Measurements from ENCODE around the gene HDAC9. TPM values are rescaled to one million over a fixed set of nuclear protein-coding genes. Genes with fewer than 3 reads are reported as not detected.

Gene HDAC9
- total RNA-seq, 4 donors from 2014 or later = 63.0 to 130 (median 107) TPM

- 92% methylated on average over 1 of the region's 1 CpG for WGBS
- Histone ChIP-seq H3K9me3 (peaks cover 0 to 8% (median 0%) of the 10 kb centered on the region in 4 donors), H3K27ac (replicated peaks in 1 of 4) (no peak overlapping the region), H3K4me1 (no peaks in the 10 kb centered on the region), H3K4me3 (no peak overlapping the region), H3K27me3 (no peaks in the 10 kb centered on the region), H3K36me3 (no peaks in the 10 kb centered on the region)
- DNase-seq (ENCODE audit: extremely low spot score) = no peak
- intact Hi-C loops (cut with DNase I) = no loop called here
- TF ChIP-seq POLR2AphosphoS5 (IDR thresholded peaks at IDR 0.05) (no peak), EP300 (IDR thresholded peaks at IDR 0.05) (no peak), POLR2A (IDR thresholded peaks at IDR 0.05; ENCODE audit: low read depth) (no peak), CTCF (IDR thresholded peaks at IDR 0.05) (no peak)
Measured at GRCh38 chr7:19017374-19017773, 521.8 kb downstream of the HDAC9 start.

- no peak overlapping the region for H3K4me3 ChIP-seq
- no peaks in the 10 kb centered on the region for H3K36me3 ChIP-seq
- intact Hi-C loops (cut with DNase I) = no loop called here
- H3K9me3 ChIP-seq = peaks cover 0 to 8% (median 0%) of the 10 kb centered on the region in 4 donors
- TF ChIP-seq POLR2A (IDR thresholded peaks at IDR 0.05; ENCODE audit: low read depth) (no peak), POLR2AphosphoS5 (IDR thresholded peaks at IDR 0.05) (no peak), EP300 (IDR thresholded peaks at IDR 0.05) (no peak), CTCF (IDR thresholded peaks at IDR 0.05) (no peak)
- WGBS = 83% methylated on average over 2 of the region's 2 CpGs
- no peak for DNase-seq (ENCODE audit: extremely low spot score)
- no peaks in the 10 kb centered on the region for H3K27me3 ChIP-seq
- H3K27ac ChIP-seq (replicated peaks in 1 of 4) = no peak overlapping the region
- no peaks in the 10 kb centered on the region for H3K4me1 ChIP-seq
Measured at GRCh38 chr7:19020062-19020461, 524.5 kb downstream of the HDAC9 start.

- Histone ChIP-seq H3K27ac (replicated peaks in 1 of 4) (no peak overlapping the region), H3K36me3 (no peaks in the 10 kb centered on the region), H3K4me1 (no peaks in the 10 kb centered on the region), H3K27me3 (no peaks in the 10 kb centered on the region), H3K4me3 (no peak overlapping the region), H3K9me3 (peaks cover 0 to 8% (median 0%) of the 10 kb centered on the region in 4 donors)
- TF ChIP-seq POLR2A (IDR thresholded peaks at IDR 0.05; ENCODE audit: low read depth) (no peak), POLR2AphosphoS5 (IDR thresholded peaks at IDR 0.05) (no peak), EP300 (IDR thresholded peaks at IDR 0.05) (no peak), CTCF (IDR thresholded peaks at IDR 0.05) (no peak)
- WGBS = 77% methylated on average over 2 of the region's 2 CpGs
- intact Hi-C loops (cut with DNase I) = no loop called here
- no peak for DNase-seq (ENCODE audit: extremely low spot score)
Measured at GRCh38 chr7:19020711-19021110, 525.2 kb downstream of the HDAC9 start.

- intact Hi-C loops (cut with DNase I) = no loop called here
- Histone ChIP-seq H3K27me3 (no peaks in the 10 kb centered on the region), H3K36me3 (no peaks in the 10 kb centered on the region), H3K4me3 (no peak overlapping the region), H3K9me3 (no peaks in the 10 kb centered on the region), H3K4me1 (no peaks in the 10 kb centered on the region), H3K27ac (replicated peaks in 1 of 4) (no peak overlapping the region)
- TF ChIP-seq POLR2A (IDR thresholded peaks at IDR 0.05; ENCODE audit: low read depth) = no peak
- no peak for TF ChIP-seq EP300 (IDR thresholded peaks at IDR 0.05)
- TF ChIP-seq CTCF (IDR thresholded peaks at IDR 0.05) = no peak
- no peak for TF ChIP-seq POLR2AphosphoS5 (IDR thresholded peaks at IDR 0.05)
- DNase-seq (ENCODE audit: extremely low spot score) = no peak
- WGBS = 90% methylated on average over 3 of the region's 3 CpGs
Measured at GRCh38 chr7:19023477-19023876, 527.9 kb downstream of the HDAC9 start.

- TF ChIP-seq CTCF (IDR thresholded peaks at IDR 0.05) (no peak), POLR2AphosphoS5 (IDR thresholded peaks at IDR 0.05) (no peak), EP300 (IDR thresholded peaks at IDR 0.05) (no peak), POLR2A (IDR thresholded peaks at IDR 0.05; ENCODE audit: low read depth) (no peak)
- Histone ChIP-seq H3K36me3 (no peaks in the 10 kb centered on the region), H3K27ac (replicated peaks in 1 of 4) (no peak overlapping the region), H3K4me3 (no peak overlapping the region), H3K27me3 (no peaks in the 10 kb centered on the region), H3K9me3 (no peaks in the 10 kb centered on the region), H3K4me1 (no peaks in the 10 kb centered on the region)
- WGBS = 73% methylated on average over 4 of the region's 4 CpGs
- intact Hi-C loops (cut with DNase I) = no loop called here
- DNase-seq (ENCODE audit: extremely low spot score) = no peak
Measured at GRCh38 chr7:19024261-19024660, 528.7 kb downstream of the HDAC9 start.
